GM19099 (cell line): ENCODE measurements around the gene FAM107B.

Source experiments
- POLR2A ChIP-seq: IDR thresholded peaks from 3 replicates; pipeline ENCODE4 v1.6.1; 2011; ENCODE audit warnings: low read depth; ENCODE audit not compliant: insufficient read length; ENCODE audit errors: extremely low read depth

The FAM107B gene

DNA sequence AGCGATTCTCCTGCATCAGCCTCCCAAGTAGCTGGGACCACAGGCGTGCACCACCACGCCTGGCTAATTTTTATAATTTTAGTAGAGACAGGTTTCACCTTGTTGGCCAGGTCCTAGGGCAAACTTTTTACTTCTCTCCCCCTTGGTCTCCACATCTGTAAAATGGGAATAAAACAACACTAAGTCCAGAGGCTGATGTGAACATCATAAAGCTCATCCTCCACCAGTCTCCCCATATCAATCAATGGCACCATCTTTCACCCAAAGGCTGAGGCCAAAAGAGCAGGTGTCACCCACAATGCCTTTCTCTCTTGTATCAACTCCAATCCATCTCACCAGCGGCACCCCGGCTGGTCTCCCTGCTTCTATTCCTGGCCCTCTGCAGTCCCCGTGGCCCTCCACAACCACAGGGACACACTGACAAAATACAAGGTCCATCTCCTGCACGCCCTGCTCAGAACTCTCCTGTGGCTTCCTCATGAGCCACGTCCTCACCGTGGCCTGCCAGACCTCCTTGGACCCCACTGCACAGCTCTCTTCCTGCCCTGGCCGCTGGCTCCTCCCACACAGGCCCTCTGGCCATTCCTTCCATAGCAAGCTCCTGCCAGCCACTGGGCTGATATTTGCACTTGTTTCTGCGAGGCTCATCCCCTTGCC lies 179.0 kb downstream of the FAM107B start:
- no peak for TF ChIP-seq POLR2A

DNA sequence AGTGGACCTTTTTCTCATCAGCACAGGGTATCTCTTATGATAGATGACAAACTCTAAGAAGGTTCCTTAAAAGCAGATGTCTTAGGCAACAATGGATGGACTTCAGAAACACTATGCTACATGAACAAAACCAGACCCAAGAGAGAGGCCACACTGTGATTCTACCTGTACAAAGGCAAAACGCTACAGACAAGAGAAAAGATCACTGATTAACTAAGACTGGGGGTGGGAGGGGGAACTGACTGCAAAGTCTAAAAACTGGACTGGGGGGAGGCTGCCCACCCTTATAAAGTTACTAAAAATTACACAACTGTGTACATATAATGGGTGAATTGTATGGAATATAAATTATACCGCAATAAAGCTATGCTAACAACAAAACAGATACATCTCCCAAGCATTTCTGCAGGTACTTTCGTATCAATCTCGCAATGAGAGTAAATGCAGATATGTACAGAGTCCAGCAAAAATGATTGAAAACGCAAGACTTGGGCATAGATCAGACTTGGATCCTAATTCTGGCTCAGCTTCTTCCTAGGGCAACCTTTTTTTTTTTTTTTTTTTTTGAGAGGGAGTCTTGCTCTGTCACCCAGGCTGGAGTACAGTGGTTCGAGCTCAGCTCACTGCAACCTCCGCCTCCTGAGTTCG lies 179.7 kb downstream of the FAM107B start:
- no peak for TF ChIP-seq POLR2A

- TF ChIP-seq POLR2A, result no peak
Measured at GRCh38 chr10:14593806-14594205, 180.9 kb downstream of the FAM107B start.

- no peak for TF ChIP-seq POLR2A
Measured at GRCh38 chr10:14592566-14592965, 182.1 kb downstream of the FAM107B start.

- no peak for TF ChIP-seq POLR2A
Measured at GRCh38 chr10:14592026-14592425, 182.7 kb downstream of the FAM107B start.

GRCh38 chr10:14588084-14588937 lies 186.4 kb downstream of the FAM107B start:
- no peak for TF ChIP-seq POLR2A

DNA sequence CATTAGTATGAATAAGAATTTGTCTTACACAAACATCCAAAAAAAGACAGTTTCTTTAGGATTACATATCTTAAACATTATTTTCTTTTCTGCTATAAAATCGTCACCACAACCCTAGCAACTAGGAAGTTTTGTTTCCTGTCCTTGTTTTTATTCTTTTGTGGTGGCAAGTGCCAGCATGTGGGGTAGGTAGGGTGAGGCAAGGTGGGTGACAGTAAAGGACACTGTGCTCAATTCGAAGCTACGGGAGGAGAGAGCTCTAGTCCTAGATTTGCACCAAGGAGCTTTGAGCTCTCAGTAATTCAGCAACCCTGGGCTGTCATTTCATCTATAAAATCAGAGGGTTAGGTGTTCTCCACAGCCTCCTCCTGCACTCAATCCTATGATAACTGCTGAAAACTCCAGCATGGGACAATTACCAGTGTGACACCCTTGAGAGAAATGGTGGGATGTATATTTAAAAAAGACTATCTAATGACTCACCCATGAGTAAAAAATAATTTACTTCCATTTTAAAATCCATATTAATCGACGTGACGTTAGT lies 187.1 kb downstream of the FAM107B start:
- TF ChIP-seq POLR2A, result no peak

DNA sequence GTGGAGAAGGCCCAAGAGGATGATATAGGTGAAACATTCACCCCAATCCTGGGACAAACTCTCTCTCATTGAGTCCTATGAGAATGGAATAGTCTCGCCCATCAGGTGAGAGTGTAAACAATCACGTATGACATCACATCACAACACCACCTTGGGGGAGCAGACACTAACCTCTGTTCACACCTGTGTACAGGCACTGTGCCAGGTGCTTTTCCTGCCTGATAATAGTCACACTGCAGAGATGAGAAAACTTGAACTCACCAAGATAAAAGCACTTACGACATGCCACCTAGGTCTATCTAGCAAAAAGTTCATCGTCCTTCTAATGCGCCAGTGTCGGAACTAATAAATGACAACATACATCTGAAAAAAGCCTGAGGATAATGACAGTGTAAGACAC lies 187.8 kb downstream of the FAM107B start:
- TF ChIP-seq POLR2A, result no peak

DNA sequence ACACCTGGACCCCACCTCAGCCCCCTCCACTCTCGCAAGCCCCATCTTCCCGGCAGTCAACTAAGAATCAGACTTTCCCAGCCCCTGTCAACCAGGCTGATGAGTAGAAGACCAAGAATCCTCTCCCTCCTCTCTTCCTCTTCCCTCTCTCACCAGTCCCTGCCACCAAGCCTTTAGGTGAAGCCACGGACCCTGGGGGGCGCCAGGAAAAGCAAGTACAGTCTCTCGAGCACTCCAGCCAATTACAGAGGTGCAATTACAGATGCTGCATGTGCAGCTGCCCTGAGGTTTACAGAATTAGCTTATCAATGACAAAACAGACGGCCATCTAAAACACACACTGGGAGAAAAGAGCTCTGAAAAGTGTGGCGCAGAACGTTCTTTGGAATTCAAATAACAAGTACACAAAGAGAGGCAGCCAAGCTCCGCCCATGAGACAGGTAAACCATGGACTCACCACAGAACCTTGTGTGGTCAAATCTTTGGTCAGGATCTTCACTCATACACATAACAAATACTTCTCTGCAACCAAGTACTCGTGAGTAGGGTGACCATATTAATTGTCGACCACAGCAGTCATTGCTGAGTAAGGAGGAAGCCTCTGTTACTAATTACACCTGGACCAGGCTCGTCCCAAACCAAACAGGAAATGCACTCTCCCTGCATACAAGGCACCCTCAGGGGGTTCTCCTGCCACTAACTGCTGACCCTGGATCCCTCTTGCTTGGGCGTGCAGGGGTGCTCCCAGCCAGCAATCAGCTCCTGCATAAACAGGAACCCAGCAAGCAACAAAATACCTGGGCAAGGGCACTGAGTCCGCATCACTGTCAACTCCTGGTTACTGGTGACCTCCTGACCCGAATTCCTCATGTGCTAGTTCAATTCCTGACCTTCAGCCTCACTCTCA lies 189.2 kb downstream of the FAM107B start:
- no peak for TF ChIP-seq POLR2A

- TF ChIP-seq POLR2A, result no peak
Measured at GRCh38 chr10:14584661-14585060, 190.0 kb downstream of the FAM107B start.

DNA sequence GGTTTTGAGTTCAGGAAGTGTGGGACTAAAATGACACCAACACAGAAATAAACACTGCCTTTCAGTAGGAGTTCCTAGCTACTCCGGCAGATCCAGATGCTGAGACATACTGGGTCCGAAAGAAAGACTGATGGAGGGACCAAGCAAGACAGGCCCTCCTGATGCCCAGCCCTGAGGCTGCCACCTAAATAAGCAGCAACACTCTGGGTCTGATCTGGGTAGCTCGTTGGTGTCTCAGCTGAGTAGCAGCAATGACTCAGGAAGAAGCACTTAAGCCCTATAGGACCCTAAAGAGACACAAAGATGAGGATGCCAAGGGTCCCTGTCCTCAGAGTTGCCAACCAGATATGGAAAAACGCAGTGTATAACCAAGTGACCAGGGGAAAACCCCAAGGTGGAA lies 190.7 kb downstream of the FAM107B start:
- TF ChIP-seq POLR2A, result no peak

- TF ChIP-seq POLR2A, result no peak
Measured at GRCh38 chr10:14583252-14583651, 191.4 kb downstream of the FAM107B start.

DNA sequence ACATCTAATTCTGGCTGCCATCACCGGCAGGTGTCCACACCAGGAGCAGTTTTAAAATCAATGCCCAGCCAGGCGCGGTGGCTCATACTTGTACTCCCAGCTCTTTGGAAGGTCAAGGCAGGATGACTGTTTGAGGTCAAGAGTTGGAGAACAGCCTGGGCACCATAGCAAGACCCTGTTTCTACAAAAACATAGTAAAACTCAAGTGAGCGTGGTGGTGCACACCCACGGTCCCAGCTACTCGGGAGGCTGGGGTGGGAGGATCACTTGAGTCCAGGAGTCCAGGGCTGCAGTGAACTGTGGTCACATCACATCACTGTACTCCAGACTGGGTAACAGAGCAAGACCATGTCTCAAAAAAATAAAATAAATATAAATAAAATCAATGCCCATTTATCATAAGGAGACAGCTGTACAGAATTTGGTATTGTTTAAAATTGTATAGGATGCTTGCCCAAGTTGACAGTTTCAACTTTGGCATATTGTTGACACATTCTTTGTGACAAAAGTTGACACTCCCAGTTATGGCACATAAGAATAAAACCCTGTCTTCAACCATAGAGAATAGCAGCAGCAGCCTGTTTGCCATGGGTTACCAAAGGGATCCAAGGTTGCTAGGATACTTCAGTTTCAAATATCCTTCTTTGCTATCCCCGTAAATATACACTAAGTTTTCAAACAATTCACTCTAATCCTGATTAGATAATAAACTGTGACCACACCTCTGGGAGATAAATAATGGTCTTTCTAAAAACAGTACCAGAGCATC lies 193.0 kb downstream of the FAM107B start:
- TF ChIP-seq POLR2A, result no peak
